Measurements from ENCODE around the gene ZBTB46.

The ZBTB46 gene

GRCh38 chr20:63711085-63711645, 119.9 kb downstream of the ZBTB46 start:
- DNase-seq (ENCODE audit: low read depth), result no peak
- H3K4me3 ChIP-seq (ENCODE audit: low read depth, low read length), result no peak overlapping the region
- TF ChIP-seq CTCF (IDR thresholded peaks at IDR 0.05; ENCODE audit: control insufficient read depth, extremely low read depth, insufficient read depth), result no peak

- H3K4me3 ChIP-seq (ENCODE audit: low read depth, low read length), result peak overlapping the region; percentile 95
- DNase-seq (ENCODE audit: low read depth), result no peak
- no peak for TF ChIP-seq CTCF (IDR thresholded peaks at IDR 0.05; ENCODE audit: control insufficient read depth, extremely low read depth, insufficient read depth)
These were observed 121.9 kb downstream of the ZBTB46 start for GRCh38 chr20:63709149-63709527.

GRCh38 chr20:63708301-63709148, 122.5 kb downstream of the ZBTB46 start:
- H3K4me3 ChIP-seq (ENCODE audit: low read depth, low read length), result peak overlapping the region; percentile 95
- no peak for TF ChIP-seq CTCF (IDR thresholded peaks at IDR 0.05; ENCODE audit: control insufficient read depth, extremely low read depth, insufficient read depth)
- DNase-seq (ENCODE audit: low read depth), result no peak

- TF ChIP-seq CTCF (IDR thresholded peaks at IDR 0.05; ENCODE audit: control insufficient read depth, extremely low read depth, insufficient read depth), result no peak
These were observed 123.3 kb downstream of the ZBTB46 start, which contains the start of the genes ARFRP1 and ZGPAT for GRCh38 chr20:63707558-63708300. TSS of gene ARFRP1 (minus strand) at chr20:63707976. CDS start at chr20:63707091, 885 bp downstream. TSS of gene ZGPAT (plus strand) at chr20:63708039. CDS start at chr20:63708581, 542 bp downstream.

GRCh38 chr20:63706852-63707557, 124.1 kb downstream of the ZBTB46 start:
- TF ChIP-seq CTCF (IDR thresholded peaks at IDR 0.05; ENCODE audit: control insufficient read depth, extremely low read depth, insufficient read depth), result peak; percentile 83
- DNase-seq (ENCODE audit: low read depth), result peak; percentile 53
- peak overlapping the region; percentile 95 for H3K4me3 ChIP-seq (ENCODE audit: low read depth, low read length)

More at GRCh38 chr20:63707558-63708300, 123.3 kb downstream of the ZBTB46 start, which contains the start of the genes ARFRP1 and ZGPAT:
- H3K4me3 ChIP-seq (ENCODE audit: low read depth, low read length), result peak within 1 kb of the TSS; percentile 95
- DNase-seq (ENCODE audit: low read depth), result peak; percentile 48

- TF ChIP-seq CTCF (IDR thresholded peaks at IDR 0.05; ENCODE audit: control insufficient read depth, extremely low read depth, insufficient read depth), result no peak
- peak overlapping the region; percentile 95 for H3K4me3 ChIP-seq (ENCODE audit: low read depth, low read length)
- DNase-seq (ENCODE audit: low read depth), result no peak
These were observed 124.9 kb downstream of the ZBTB46 start for GRCh38 chr20:63706027-63706695.
